PC-3 (cell line): ENCODE data around the gene RERE.
"Not testable (repeated sequence)": the region's sequence is repeated elsewhere in the genome, so short reads cannot be mapped to it uniquely, and the experiment has no call there.

Source experiments
- EZH2 ChIP-seq: fragments of 300-600 bp; sonication (generic); IDR thresholded peaks from one replicate; pipeline ENCODE4 v1.6.1; 2017; ENCODE audit warnings: antibody characterized with exemption, mild to moderate bottlenecking, low read length; ENCODE audit not compliant: unreplicated experiment
- EZH2phosphoT487 ChIP-seq: fragments of 300-600 bp; sonication (generic); IDR thresholded peaks from 2 replicates; pipeline ENCODE4 v1.6.1; 2018; ENCODE audit warnings: mild to moderate bottlenecking, antibody characterized with exemption, low read length, borderline replicate concordance

- TF ChIP-seq EZH2, EZH2phosphoT487: not testable (repeated sequence)
Observed at GRCh38 chr1:8616791-8617190, 200.6 kb downstream of the RERE start.
